GM19043 (cell line): ENCODE data around the gene NDC1.

Experiments
- ATAC-seq: cut with Tn5 transposase; IDR thresholded peaks from one replicate; pipeline ENCODE4 v1.9.1; 2021; ENCODE audit warnings: low read depth; ENCODE audit not compliant: unreplicated experiment

Gene NDC1

DNA sequence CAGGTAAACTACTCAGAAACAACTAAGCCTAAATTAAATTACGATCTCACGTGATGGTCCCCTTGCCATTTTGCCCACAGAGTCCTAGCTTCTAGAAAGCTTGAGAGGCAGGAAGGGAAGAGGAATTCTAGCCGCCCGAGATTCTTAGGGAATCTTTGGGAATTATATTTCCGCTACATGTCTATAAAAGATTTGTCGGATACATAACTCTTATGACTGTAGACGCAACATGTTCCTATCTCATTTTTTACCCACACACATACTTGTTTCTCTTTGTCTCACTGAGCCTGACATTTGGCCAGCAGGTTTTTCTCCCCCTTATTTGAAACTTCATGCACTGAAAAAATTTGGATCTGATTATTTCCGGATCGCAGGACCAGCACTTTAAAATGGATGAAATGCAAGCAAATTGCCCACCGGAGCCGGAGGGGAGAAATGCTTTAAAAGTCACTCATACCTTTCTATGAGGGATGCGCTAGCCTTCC is 104.6 kb downstream of the NDC1 start:
- no peak for ATAC-seq

DNA sequence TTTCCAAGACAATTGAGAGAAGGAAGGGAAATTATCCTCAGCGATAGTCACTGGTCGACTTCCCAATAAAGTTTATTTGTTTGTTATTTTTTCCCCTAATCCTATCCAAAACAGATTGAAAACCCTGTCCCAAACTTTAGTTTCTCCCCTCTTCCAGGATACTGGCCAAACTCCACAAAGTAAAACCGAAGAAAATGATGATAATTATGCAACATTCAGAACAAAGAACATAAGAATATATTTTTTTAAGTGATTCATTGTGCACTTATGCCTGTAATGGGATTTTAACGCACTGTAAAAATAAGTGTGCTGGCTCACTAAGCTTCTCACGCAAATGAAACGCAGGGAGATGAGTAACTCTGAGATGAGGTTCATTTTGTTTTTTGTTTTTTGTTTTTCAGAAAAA is 105.2 kb downstream of the NDC1 start:
- no peak for ATAC-seq

DNA sequence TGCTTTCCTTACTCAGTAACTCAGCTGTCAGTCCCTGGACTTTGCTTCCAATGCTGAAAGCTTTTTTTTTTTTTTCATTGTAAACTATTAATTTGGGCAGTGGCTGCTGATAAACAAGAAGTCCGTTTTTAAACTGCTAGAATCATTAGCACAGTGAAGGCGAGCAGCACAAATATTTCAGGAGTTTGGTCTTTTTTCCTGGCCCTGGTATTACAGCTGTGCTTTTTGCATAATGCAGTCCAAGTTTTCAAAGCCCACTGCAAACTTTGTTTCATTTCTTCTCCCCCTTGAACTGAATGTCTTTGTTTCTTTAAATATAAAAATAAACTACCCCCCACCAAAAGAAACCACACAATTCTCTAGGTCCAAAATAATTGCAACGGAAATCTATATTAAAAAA is 105.7 kb downstream of the NDC1 start:
- ATAC-seq, result no peak

DNA sequence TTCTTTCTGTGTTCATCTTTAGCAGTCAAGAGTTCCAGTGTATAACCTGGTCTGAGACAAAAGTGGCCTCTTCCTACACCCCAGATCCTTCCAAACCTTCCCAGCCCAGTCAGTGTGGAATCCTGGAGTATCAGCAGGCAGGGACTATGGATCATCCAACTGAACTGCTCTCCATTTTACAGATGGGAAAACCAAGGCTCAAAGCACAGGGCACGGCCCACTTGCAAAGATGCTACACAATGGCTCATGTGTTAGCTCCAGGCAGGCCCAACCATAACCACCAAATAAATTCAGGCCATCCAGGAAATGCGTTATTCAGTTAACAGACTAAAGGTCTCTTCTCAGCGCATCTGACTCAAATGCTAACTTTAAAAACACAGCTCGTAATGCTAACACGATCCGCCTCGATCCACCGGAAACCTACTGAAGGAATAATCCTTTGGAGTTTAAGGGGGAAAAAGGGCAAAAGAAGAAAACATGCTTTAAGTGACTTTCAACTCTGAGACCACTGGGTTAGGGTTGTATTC is 106.3 kb downstream of the NDC1 start:
- ATAC-seq, result no peak

DNA sequence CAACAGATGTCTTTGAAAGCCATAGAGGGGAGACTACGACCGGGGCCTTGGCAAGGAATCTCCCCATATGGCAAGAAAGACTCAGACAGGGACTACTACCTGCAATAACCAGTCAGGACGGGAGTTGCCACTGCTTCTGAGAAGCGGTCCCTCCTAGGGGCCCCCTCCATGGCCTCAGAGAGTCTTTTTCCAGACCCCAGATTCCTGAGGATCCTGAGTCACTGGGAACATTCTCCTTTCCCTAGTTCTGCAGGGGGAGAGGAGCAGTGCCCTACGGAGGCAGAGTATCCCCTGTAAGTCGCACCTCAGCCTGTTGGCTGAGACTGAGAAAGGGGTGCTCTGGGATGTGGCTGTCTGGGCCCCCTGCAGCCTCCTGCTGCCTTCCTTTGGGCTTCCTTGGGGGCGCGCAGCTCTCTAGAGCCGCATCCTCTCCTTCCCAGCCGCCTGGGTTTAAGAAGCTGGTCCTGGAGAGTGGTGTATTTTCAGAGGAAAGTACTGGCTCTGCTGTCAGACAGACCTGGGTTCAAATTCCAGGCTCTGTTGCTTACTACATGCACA is 107.0 kb downstream of the NDC1 start:
- ATAC-seq, result no peak

DNA sequence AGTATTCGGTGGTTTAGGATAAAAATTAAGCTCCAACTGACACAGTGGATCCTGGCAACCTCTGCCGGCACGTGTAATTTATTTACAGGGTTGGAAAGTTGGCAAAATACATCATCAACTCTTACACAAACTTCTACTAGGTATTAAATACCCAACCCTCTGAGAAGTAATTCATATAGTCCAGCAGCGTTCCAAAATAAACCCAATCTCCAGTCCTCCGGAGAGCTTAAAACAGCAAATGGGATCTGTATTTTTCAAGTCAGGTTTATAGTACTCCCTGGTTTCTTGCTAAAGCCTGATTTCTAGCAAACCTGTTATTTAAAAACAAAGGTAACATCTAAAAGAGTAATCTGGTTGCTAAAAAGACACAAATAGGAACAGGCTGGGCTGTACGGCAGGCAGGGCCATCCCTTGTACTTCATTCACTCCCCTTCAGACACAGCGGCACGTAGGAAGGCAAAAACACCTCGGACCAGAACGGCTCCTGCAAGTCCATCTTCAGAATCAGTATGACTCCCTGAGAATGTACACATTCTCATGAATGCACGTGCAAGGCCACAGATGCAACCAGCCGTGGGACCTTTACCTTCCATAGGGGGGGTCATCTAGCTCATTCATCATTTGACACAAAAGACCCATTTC is 107.8 kb downstream of the NDC1 start:
- no peak for ATAC-seq

DNA sequence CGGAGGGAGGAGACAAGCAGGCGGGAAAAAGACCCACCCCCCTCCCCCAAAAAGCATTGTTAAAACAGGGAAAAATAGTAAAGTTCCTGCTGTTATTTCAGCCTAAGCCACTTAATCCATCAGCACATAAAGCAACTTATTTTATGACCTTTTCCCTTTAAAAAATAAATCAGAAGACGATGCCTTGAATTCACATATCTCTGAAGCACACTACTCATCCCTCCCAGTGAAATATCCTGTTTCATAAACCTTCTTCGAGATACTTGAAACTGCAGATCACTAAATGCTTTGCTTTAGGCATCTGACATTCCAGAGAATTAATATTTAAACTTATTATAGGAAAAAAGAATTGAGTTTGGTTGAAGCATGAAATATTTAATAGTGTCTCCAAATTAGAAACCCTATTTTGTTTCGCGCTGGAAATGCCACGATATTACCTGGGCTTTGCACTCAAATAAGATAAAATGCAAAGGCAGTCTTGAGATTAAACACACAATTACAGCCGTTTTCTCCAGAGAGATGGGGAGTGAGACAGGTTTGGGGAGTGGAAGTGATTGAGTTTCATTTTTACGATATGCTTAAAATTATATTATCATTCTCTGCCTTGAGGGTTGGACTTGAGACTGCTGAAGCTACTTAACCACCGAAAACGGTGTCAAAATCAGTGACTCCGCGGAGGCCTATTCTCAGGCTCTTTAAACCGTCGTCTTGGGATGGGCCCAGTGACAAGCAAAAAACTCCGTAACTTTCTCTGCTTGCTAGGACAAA is 108.5 kb downstream of the NDC1 start:
- ATAC-seq, result no peak

DNA sequence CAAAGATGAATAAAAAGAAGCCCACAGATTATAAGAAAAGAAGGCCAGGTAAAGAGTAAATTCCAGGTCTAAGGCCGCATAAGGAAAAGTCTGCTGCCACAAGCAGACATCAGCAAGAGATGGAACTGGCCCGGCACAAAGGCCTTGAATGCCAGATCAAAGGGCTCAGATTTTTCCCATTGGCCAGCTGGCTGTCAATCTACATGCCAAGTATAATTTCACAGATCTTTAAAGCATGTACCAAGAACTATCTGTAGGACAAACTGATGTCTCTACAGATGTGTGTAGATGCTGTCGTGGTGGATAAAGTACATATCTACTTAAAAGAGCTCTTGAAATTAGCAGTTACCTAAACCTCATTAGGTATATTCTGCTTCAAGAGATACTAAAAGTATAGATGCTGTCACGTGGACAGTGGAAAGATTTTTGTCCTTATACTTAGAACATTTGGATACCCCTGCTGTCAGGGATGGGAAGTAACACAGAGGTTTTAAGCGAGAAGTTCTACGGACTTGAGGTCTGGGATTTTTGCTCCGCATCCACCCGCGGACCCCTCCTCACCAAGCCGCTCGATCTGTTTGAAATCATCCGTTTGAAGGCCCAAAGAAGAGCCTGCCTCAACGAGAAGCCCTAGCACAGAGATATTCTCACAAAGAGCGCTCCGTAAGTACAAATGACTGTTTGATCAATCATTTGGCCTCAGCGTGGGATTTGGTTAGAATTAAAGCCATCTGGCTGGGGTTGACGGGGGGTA is 109.2 kb downstream of the NDC1 start:
- ATAC-seq, result no peak

DNA sequence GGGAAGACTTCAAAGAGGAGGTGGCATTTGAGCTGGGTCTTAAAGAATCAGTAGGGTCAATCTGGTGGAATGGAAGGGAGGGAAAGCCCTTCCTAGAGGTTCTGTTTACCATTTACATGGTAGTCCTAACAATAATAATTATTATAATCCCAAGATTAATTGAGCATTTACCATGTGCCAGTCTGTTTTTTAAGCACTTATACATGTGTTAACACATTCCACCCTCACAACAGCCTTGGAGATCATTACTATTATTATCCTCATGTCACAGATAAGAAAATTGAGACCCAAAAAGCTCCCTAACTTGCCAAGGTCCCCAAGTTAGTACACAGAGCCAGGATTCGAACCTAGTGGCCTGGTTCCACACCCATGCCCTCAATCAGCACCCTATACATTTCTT is 109.9 kb downstream of the NDC1 start:
- ATAC-seq, result no peak

DNA sequence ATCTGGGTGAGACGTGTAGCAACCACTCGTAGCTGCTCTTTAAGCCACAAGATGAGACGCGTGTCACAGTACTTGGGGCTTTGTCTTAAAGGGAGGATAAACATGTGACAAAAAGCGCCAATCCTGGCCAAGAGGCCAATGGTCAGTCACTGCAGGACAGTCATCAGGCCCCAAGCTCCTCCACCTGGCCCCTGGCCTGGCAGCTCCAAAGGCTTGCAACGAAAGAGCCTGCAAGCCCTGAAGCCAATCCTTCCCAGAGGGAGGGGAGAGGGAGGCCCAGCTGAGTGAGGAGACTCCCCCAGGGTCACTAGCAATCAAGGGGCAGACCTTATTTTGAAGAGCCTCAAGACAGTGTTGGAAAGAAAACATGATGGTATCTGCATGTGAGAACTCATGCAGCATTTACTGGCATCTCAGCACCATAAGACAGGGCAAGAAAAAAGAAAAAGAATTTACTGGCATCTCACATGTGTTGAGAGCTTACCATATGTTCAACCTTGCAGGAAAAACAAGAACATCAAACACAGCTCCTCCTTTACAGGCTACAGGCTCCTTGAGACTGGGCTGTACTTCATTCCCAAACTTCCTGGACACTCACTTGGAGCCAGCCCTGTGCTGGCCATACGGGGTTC is 110.5 kb downstream of the NDC1 start:
- ATAC-seq, result no peak

DNA sequence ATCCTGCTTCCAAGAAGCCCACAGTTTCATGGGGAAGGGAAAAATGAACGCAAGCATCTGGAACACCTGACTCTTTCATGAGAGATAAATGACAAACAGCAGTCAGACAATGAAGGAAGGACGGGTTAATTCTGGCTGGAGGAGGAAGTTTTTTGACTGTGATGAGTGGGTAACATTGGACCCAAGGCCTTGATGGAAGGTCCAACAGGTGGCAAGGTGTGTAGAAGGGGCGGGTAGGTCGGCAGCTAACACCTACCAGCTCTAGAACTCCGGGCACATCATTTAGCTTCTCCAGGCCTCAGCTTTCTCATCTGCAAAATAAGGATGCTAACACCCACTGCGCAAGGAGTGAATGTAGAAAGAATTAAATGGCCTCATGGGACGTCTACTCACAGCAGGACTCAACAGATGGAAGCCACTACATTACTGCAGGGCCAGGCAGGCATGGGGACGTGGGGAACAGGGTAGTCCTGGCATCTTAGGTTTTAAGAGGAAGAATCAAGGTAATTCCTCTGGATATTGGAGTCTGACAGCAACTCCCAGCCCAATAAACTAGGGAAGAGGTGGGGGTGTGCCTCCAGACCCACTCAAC is 112.0 kb downstream of the NDC1 start:
- ATAC-seq, result no peak

DNA sequence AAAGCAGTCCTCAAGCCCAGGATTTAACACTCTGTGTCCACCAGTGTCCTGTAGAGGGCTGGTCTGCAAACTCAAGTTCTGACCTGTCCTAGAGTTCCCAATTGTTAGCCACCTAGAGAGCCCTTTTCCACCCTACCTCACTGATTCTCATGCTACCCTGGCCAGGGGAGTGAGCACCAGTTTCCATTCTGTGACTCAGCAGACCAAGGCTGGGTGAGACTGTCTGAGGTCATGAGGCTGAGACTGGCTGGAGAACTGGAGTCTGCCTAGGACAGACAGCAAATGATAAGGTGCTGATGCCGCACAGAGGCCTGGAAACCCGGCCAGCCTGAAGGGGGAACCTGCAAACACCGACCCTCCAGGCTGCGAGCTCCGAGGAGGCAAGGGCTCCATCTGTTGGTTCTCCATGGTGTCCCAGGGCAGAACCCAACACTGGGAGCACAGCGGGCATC is 112.8 kb downstream of the NDC1 start:
- ATAC-seq, result no peak

DNA sequence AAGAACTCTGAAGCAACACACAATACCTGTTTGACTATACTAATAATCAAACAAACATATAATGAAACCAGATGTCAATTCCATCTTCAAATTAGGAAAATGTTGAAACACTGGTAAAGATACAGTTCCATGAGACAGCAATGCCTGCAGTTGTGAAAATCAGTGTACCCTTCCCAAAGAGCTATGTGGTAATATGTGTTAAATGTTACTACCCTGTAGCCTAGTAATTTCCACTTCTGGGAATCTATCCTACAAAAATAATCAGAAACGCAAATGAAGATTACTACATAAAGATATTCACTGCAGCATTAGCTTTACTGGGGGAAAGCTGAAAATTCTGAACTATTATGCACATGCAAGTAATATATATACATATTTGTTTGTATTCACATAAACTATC is 116.1 kb downstream of the NDC1 start:
- ATAC-seq, result no peak

DNA sequence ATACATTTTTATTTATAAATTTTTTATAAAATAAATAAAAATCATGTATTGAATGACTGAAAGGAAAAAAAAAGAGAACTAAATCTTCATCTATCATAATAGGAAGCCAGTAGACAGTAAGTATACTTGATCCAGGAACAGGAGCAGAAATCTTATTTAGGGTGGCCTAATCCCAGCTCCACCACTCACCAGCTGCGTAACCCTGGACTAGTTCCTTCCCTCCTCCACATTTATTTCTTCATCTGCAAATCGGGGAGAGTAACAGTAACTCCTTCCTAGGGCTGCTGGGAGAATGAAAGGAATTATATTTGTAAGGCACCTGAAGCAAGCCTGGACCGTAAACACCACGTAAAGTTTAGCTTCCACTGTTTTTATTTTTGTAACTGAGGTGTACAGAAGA is 117.0 kb downstream of the NDC1 start:
- ATAC-seq, result no peak

DNA sequence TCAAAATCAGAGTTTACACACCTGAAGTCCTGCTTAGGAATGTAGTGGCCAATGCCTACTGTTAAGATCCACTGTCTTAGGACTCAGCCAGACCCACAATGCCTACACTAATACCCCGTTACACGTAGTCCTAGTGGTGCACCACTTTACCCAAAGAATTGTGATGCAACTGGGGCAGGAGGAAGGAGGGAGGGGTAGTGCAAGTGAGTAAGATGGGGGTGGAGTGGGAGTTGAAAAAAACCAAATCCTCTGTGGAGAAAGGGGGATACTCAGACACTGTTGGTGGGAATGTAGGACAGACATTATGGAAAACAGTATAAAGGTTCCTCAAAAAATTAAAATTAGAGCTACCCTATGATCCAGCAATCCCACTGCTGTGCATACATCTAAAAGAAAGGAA is 118.6 kb downstream of the NDC1 start:
- no peak for ATAC-seq

DNA sequence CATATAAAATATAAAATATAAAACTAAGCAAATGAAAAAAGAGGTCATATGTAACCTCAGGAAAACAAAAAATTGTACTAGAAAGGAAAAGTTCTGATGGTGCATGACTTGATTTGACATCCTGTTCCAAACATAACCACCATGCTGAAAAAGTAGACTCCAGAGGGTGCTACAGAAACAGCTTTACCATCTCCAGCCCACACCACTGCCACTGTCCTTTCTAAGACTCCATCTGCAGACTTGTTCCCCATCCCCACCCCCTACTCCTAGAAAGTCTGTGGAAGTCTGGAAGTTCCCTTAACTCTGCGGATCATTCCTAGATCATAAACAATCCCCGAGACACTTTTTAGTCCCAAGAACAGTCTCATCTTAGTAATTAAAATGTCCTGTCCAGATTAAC is 119.7 kb downstream of the NDC1 start:
- ATAC-seq, result no peak

DNA sequence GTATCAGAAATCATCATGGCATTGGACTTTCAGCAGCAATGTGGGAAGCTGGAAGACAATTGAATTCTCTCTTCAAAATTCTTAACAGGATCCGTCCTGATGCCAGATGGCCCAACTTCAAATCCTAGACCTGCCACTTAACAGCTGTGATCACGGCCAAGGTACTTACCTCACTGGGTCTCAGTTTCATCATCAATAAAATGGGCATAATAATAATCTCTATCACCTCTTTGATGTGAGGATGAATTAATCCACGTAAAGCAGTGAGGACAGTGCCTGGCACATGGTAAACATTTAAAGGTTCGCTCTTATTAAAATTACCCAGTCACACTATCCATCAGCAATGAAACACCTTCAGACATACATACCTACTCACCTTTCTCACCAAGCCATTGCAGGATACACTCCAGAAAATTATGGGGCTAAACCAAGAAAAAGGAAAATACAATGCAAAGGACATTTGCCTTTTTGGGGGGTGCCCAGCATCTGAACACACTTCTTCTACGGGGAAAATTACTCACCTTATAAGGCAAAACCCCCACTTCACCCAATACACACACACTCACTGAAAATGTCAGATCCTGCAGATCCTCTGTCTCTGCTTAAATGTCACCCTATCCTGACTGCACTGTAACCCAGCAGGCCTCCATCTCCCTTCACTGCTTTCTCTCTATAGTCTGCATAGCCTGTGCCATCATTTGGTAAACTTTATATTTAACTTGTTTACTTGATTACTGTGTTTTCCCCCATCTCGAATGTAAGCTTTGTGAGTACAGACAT is 120.9 kb downstream of the NDC1 start:
- no peak for ATAC-seq

DNA sequence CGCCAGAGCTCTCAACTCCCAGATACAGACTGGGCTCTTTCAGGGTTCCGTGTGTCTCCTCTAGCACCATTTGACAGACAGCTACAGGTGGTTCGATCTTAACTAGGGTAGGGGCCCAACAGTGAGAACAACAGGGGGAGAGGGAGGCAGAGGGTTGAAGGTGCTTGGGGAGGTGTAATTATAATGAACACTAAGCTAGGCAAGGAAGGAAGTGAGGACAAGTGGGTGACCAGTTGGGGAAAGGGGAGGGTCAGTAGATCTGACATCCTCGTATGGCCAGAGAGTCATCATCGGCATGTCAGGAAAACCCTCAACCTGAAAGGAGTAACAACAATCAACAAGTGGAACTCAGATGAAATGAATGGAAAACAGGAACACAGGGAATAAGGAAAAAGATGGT is 121.9 kb downstream of the NDC1 start:
- no peak for ATAC-seq

DNA sequence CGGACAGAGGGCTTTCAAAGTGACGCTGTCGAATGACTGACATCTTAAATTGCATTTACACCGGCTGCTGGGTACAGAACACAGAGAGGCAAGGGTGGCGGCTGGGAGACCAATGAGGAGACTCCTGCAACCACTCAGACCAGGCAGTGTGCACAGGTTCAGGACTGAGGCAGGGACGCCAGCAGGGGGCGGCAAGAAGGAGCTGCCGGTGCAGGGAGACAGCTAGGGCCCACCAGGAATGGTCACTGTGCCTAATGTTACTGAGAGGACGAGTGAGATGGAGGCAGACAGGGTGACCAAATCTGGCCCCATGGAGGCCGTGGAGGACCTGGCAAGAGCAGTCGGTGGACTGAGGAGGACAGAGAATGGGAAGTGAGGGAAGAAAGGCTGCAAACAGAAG is 122.6 kb downstream of the NDC1 start:
- ATAC-seq, result no peak
